ENCODE measurements around the gene CD99L2. TPM values are rescaled to one million over a fixed set of nuclear protein-coding genes. Genes with fewer than 3 reads are reported as not detected.
A peak's percentile ranks its signal among the peaks of the same experiment; 100 is the strongest.

CD99L2 gene
- total RNA-seq, 2 donors from 2014 or later: 8.8 to 9.7 TPM

GRCh38 chrX:150766351-150767044 lies 132.0 kb downstream of the CD99L2 start:
- no peak for ATAC-seq
- H3K27ac Mint-ChIP-seq: peak overlapping the region in 1 of 2 donors; percentile 36
- H3K9me3 Mint-ChIP-seq: no peaks in the 10 kb centered on the region
- DNase-seq (ENCODE audit: low spot score in 2 of 2): no peak
- H3K36me3 Mint-ChIP-seq: no peaks in the 10 kb centered on the region

GRCh38 chrX:150765782-150766350 lies 132.6 kb downstream of the CD99L2 start:
- DNase-seq (ENCODE audit: low spot score in 2 of 2) (no peak), ATAC-seq (no peak)
- no peaks in the 10 kb centered on the region for H3K9me3 Mint-ChIP-seq
- no peak overlapping the region for H3K27ac Mint-ChIP-seq
- H3K36me3 Mint-ChIP-seq: no peaks in the 10 kb centered on the region

- H3K27ac Mint-ChIP-seq: no peak overlapping the region
- H3K9me3 Mint-ChIP-seq: no peaks in the 10 kb centered on the region
Observed at GRCh38 chrX:150765237-150765636, 133.2 kb downstream of the CD99L2 start.

GRCh38 chrX:150763810-150764209 lies 134.7 kb downstream of the CD99L2 start:
- peak overlapping the region in 1 of 2 donors; percentile 44 for H3K27ac Mint-ChIP-seq
- peaks cover 0 to 3% of the 10 kb centered on the region in 2 donors for H3K36me3 Mint-ChIP-seq
- ATAC-seq (no peak), DNase-seq (ENCODE audit: low spot score in 2 of 2) (no peak)
- H3K9me3 Mint-ChIP-seq: no peaks in the 10 kb centered on the region

More at GRCh38 chrX:150765237-150765636, 133.2 kb downstream of the CD99L2 start:
- DNase-seq (ENCODE audit: low spot score in 2 of 2) (no peak), ATAC-seq (no peak)
- no peaks in the 10 kb centered on the region for H3K36me3 Mint-ChIP-seq

GRCh38 chrX:150763303-150763797 lies 135.1 kb downstream of the CD99L2 start:
- DNase-seq (ENCODE audit: low spot score in 2 of 2): no peak
- H3K9me3 Mint-ChIP-seq: no peaks in the 10 kb centered on the region
- H3K36me3 Mint-ChIP-seq: peaks cover 0 to 5% of the 10 kb centered on the region in 2 donors
- no peak overlapping the region for H3K27ac Mint-ChIP-seq
- ATAC-seq: no peak

GRCh38 chrX:150762258-150763165 lies 136.0 kb downstream of the CD99L2 start:
- DNase-seq (ENCODE audit: low spot score in 2 of 2) (no peak), ATAC-seq (no peak)
- Mint-ChIP-seq H3K36me3 (peaks cover 0 to 7% of the 10 kb centered on the region in 2 donors), H3K27ac (peak overlapping the region in 1 of 2 donors; percentile 29), H3K9me3 (no peaks in the 10 kb centered on the region)

- Mint-ChIP-seq H3K36me3 (peaks cover 0 to 11% of the 10 kb centered on the region in 2 donors), H3K27ac (no peak overlapping the region), H3K9me3 (no peaks in the 10 kb centered on the region)
- ATAC-seq: no peak
- DNase-seq (ENCODE audit: low spot score in 2 of 2): no peak
Observed at GRCh38 chrX:150761819-150762216, 136.7 kb downstream of the CD99L2 start.

- no peak for ATAC-seq
- no peak overlapping the region for H3K27ac Mint-ChIP-seq
Observed at GRCh38 chrX:150761176-150761818, 137.2 kb downstream of the CD99L2 start.

GRCh38 chrX:150759568-150760416 lies 138.7 kb downstream of the CD99L2 start:
- peak overlapping the region in 1 of 2 donors; percentile 60 for H3K27ac Mint-ChIP-seq
- no peak for ATAC-seq
- peaks cover 0 to 11% of the 10 kb centered on the region in 2 donors for H3K36me3 Mint-ChIP-seq
- H3K9me3 Mint-ChIP-seq: no peaks in the 10 kb centered on the region
- no peak for DNase-seq (ENCODE audit: low spot score in 2 of 2)

More at GRCh38 chrX:150761176-150761818, 137.2 kb downstream of the CD99L2 start:
- Mint-ChIP-seq H3K9me3 (no peaks in the 10 kb centered on the region), H3K36me3 (peaks cover 0 to 11% of the 10 kb centered on the region in 2 donors)
- no peak for DNase-seq (ENCODE audit: low spot score in 2 of 2)

- Mint-ChIP-seq H3K9me3 (no peaks in the 10 kb centered on the region), H3K27ac (peak overlapping the region; percentile 78 to 85), H3K36me3 (peaks cover 0 to 16% of the 10 kb centered on the region in 2 donors)
- DNase-seq (ENCODE audit: low spot score in 2 of 2) (no peak), ATAC-seq (no peak)
Observed at GRCh38 chrX:150757371-150757770, 141.1 kb downstream of the CD99L2 start.

- DNase-seq (ENCODE audit: low spot score in 2 of 2) (no peak), ATAC-seq (no peak)
- H3K27ac Mint-ChIP-seq: no peak overlapping the region
- peaks cover 0 to 20% of the 10 kb centered on the region in 2 donors for H3K36me3 Mint-ChIP-seq
- H3K9me3 Mint-ChIP-seq: no peaks in the 10 kb centered on the region
Observed at GRCh38 chrX:150753968-150754367, 144.5 kb downstream of the CD99L2 start.

- ATAC-seq: no peak
- Mint-ChIP-seq H3K9me3 (no peaks in the 10 kb centered on the region), H3K36me3 (peaks cover 0 to 16% of the 10 kb centered on the region in 2 donors), H3K27ac (no peak overlapping the region)
- DNase-seq (ENCODE audit: low spot score in 2 of 2): no peak
Observed at GRCh38 chrX:150753357-150753756, 145.1 kb downstream of the CD99L2 start.

- DNase-seq (ENCODE audit: low spot score in 2 of 2) (no peak), ATAC-seq (no peak)
- Mint-ChIP-seq H3K9me3 (no peaks in the 10 kb centered on the region), H3K27ac (no peak overlapping the region), H3K36me3 (peaks cover 0 to 10% of the 10 kb centered on the region in 2 donors)
Observed at GRCh38 chrX:150752124-150752523, 146.3 kb downstream of the CD99L2 start.

- Mint-ChIP-seq H3K27ac (peak overlapping the region in 1 of 2 donors; percentile 70), H3K9me3 (no peaks in the 10 kb centered on the region), H3K36me3 (peaks cover 12 to 55% of the 10 kb centered on the region in 2 donors)
- ATAC-seq (no peak), DNase-seq (ENCODE audit: low spot score in 2 of 2) (no peak)
Observed at GRCh38 chrX:150736475-150736874, 162.0 kb downstream of the CD99L2 start.

GRCh38 chrX:150731795-150732194 lies 166.7 kb downstream of the CD99L2 start:
- peaks cover 12 to 41% of the 10 kb centered on the region in 2 donors for H3K36me3 Mint-ChIP-seq
- H3K27ac Mint-ChIP-seq: peak overlapping the region; percentile 53 to 92
- no peaks in the 10 kb centered on the region for H3K9me3 Mint-ChIP-seq
- DNase-seq (ENCODE audit: low spot score in 2 of 2) (peak in 1 of 2 donors; percentile 10), ATAC-seq (peak; percentile 96)

Data from activated naive CD4-positive, alpha-beta T cell treated with anti-CD3 and anti-CD28 coated beads, Interleukin-2, amount 50 U/mL, for 72 hours (primary cell).